IPS DF 6.9 (cell line): Measurements from ENCODE around the gene DAB1.

ENCODE experiments used
- DNase-seq: peaks from one replicate; pipeline ENCODE4 v3.0.0-alpha.2; 2013; ENCODE audit warnings: low read depth, low spot score
- H3K27ac ChIP-seq: one replicate; pipeline ENCODE4 v1.5.1; 2013; ENCODE audit warnings: low read length, control low read depth
- H3K27me3 ChIP-seq: 2 replicates; pipeline ENCODE4 v1.6.1; 2013; ENCODE audit warnings: mild to moderate bottlenecking, low read length; ENCODE audit not compliant: control insufficient read depth, insufficient read depth
- H3K36me3 ChIP-seq: 2 replicates; pipeline ENCODE4 v1.6.1; 2013; ENCODE audit warnings: low read length; ENCODE audit not compliant: control insufficient read depth, insufficient read depth
- H3K4me1 ChIP-seq: 2 replicates; pipeline ENCODE4 v1.6.1; 2013; ENCODE audit warnings: low read length; ENCODE audit not compliant: control insufficient read depth, insufficient read depth
- H3K4me3 ChIP-seq: 2 replicates; pipeline ENCODE4 v1.5.1; 2013; ENCODE audit warnings: mild to moderate bottlenecking, low read length
- H3K9me3 ChIP-seq: 2 replicates; pipeline ENCODE4 v1.6.1; 2013; ENCODE audit warnings: low read length, inconsistent platforms; ENCODE audit not compliant: control insufficient read depth, insufficient read depth
- WGBS: extraction: QIAGEN DNeasy Blood & Tissue Kit; methylation state at CpG from one replicate; pipeline ENCODE4 v1.1.7; 2013; ENCODE audit warnings: mixed read lengths, missing lambda C conversion rate; ENCODE audit not compliant: insufficient read length, insufficient coverage; 5-methylcytosine and 5-hydroxymethylcytosine counted together

Gene DAB1

GRCh38 chr1:57020216-57020615 lies 403.6 kb downstream of the DAB1 start:
- no CpG with 5 or more reads among the region's 1 CpG for WGBS

GRCh38 chr1:57019236-57019839 lies 404.5 kb downstream of the DAB1 start:
- Histone ChIP-seq H3K36me3 (no peaks in the 10 kb centered on the region), H3K4me3 (no peak overlapping the region), H3K9me3 (no peaks in the 10 kb centered on the region), H3K27ac (no peak overlapping the region), H3K27me3 (no peaks in the 10 kb centered on the region), H3K4me1 (no peaks in the 10 kb centered on the region)
- DNase-seq: no peak
- WGBS: no CpG with 5 or more reads among the region's 5 CpGs

More at GRCh38 chr1:57020216-57020615, 403.6 kb downstream of the DAB1 start:
- DNase-seq: no peak
- Histone ChIP-seq H3K36me3 (no peaks in the 10 kb centered on the region), H3K4me3 (no peak overlapping the region), H3K4me1 (no peaks in the 10 kb centered on the region), H3K27ac (no peak overlapping the region), H3K27me3 (no peaks in the 10 kb centered on the region), H3K9me3 (no peaks in the 10 kb centered on the region)

GRCh38 chr1:57018119-57018518 lies 405.7 kb downstream of the DAB1 start:
- Histone ChIP-seq H3K27me3 (no peaks in the 10 kb centered on the region), H3K36me3 (no peaks in the 10 kb centered on the region), H3K4me1 (no peaks in the 10 kb centered on the region), H3K27ac (no peak overlapping the region), H3K9me3 (no peaks in the 10 kb centered on the region), H3K4me3 (no peak overlapping the region)
- no peak for DNase-seq
- no CpG with 5 or more reads among the region's 2 CpGs for WGBS

- Histone ChIP-seq H3K27ac (no peak overlapping the region), H3K9me3 (no peaks in the 10 kb centered on the region), H3K36me3 (no peaks in the 10 kb centered on the region), H3K4me3 (no peak overlapping the region), H3K27me3 (no peaks in the 10 kb centered on the region), H3K4me1 (no peaks in the 10 kb centered on the region)
- WGBS: no CpG with 5 or more reads among the region's 7 CpGs
- peak; percentile 29 for DNase-seq
These were observed 406.1 kb downstream of the DAB1 start for GRCh38 chr1:57017717-57018116.

GRCh38 chr1:57017200-57017599 lies 406.7 kb downstream of the DAB1 start:
- Histone ChIP-seq H3K4me3 (no peak overlapping the region), H3K9me3 (no peaks in the 10 kb centered on the region), H3K27me3 (no peaks in the 10 kb centered on the region), H3K4me1 (no peaks in the 10 kb centered on the region), H3K27ac (no peak overlapping the region), H3K36me3 (no peaks in the 10 kb centered on the region)
- WGBS: no CpG with 5 or more reads among the region's 6 CpGs
- DNase-seq: no peak

DNA sequence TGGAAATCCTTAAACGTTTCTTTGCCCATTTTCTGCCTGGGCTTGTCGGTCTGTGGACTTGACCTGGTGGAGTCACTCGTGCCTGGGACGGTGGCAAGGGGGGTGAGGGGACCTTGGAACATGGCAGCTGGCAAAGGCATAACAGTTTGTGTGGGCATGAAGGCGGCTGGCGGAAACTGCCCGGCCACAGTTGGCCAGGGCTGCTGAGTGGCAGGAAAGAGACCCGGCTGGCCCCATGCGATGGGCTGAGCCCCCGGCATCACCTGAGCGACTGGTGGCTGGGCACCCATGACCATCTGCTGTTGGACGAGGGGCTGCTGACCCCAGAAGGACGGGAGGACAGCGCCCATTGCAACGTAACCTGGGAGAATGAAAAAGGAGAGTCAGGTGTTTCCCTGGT lies 408.8 kb downstream of the DAB1 start:
- WGBS: no CpG with 5 or more reads among the region's 15 CpGs
- Histone ChIP-seq H3K4me1 (no peaks in the 10 kb centered on the region), H3K27ac (no peak overlapping the region), H3K36me3 (no peaks in the 10 kb centered on the region), H3K4me3 (no peak overlapping the region), H3K27me3 (no peaks in the 10 kb centered on the region), H3K9me3 (no peaks in the 10 kb centered on the region)
- DNase-seq: no peak

DNA sequence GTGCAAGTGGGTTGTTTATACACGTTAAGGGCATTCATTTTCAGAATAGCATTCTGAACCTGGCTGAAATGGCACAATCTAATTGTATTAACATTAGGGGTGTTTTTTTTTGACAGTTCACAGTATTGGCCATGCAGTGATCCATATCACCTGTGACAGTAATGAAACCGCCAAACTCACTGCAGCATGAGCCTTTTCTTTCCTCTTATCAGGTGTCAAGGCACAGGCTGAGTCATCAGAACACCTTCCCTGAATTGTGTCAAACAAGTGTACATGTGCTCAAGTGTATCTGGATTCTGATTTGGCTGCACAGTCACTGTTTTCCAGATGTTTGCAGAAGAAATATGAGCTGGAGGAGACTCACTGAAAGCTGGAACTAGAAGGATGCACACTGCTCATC lies 410.3 kb downstream of the DAB1 start:
- H3K27me3 ChIP-seq: no peaks in the 10 kb centered on the region
- no peak overlapping the region for H3K4me3 ChIP-seq
- no peaks in the 10 kb centered on the region for H3K4me1 ChIP-seq
- no peak for DNase-seq
- no peak overlapping the region for H3K27ac ChIP-seq
- no peaks in the 10 kb centered on the region for H3K9me3 ChIP-seq
- WGBS: no CpG with 5 or more reads among the region's 2 CpGs
- no peaks in the 10 kb centered on the region for H3K36me3 ChIP-seq

DNA sequence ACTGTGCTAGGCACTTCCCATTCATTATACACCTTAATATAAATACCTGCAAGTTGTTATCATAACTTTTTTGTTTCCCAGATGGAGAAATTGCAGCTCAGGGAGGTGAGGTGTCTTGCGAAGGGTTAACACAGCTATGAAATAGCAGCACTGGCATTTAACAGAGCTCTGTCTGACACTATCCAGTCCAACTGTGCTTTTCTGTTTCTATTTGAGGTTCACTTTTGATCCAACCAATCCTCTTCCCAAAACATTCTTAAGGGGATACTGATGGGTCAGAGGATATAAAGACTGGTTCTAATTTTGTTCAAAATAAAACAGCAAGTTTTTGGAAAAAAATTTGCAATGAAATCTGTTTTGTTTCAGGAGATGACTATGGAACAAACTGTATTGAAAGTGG lies 411.5 kb downstream of the DAB1 start:
- no peaks in the 10 kb centered on the region for H3K4me1 ChIP-seq
- no peak overlapping the region for H3K4me3 ChIP-seq
- no peaks in the 10 kb centered on the region for H3K36me3 ChIP-seq
- no peak overlapping the region for H3K27ac ChIP-seq
- H3K27me3 ChIP-seq: no peaks in the 10 kb centered on the region
- H3K9me3 ChIP-seq: no peaks in the 10 kb centered on the region
- no peak for DNase-seq
- no CpG with 5 or more reads among the region's 1 CpG for WGBS

DNA sequence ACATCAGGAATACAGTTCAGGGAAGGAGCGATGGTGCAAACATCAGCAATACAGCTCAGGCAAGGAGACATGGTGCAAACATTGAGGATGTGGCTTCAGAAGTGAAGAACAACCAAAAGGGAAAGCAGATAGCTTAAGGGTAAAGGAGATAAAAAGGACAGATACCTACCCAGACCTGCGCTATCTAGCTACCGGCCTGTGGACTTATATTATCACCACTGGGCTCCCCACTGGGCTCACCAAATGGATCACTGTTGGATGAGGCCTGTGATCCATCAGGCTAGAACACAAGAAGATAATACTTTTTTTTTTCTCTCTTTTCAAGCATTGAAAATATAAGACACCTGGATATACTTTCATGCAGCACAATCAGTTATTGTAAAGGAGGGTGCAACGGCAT lies 413.3 kb downstream of the DAB1 start:
- no peak overlapping the region for H3K27ac ChIP-seq
- H3K36me3 ChIP-seq: no peaks in the 10 kb centered on the region
- no peak for DNase-seq
- no peak overlapping the region for H3K4me3 ChIP-seq
- H3K9me3 ChIP-seq: no peaks in the 10 kb centered on the region
- no peaks in the 10 kb centered on the region for H3K4me1 ChIP-seq
- no CpG with 5 or more reads among the region's 4 CpGs for WGBS
- H3K27me3 ChIP-seq: no peaks in the 10 kb centered on the region

- H3K27ac ChIP-seq: no peak overlapping the region
- H3K9me3 ChIP-seq: no peaks in the 10 kb centered on the region
- WGBS: no CpG with 5 or more reads among the region's 2 CpGs
- no peaks in the 10 kb centered on the region for H3K36me3 ChIP-seq
- DNase-seq: no peak
- no peaks in the 10 kb centered on the region for H3K27me3 ChIP-seq
- no peaks in the 10 kb centered on the region for H3K4me1 ChIP-seq
- H3K4me3 ChIP-seq: no peak overlapping the region
These were observed 415.9 kb downstream of the DAB1 start for GRCh38 chr1:57007948-57008347.

DNA sequence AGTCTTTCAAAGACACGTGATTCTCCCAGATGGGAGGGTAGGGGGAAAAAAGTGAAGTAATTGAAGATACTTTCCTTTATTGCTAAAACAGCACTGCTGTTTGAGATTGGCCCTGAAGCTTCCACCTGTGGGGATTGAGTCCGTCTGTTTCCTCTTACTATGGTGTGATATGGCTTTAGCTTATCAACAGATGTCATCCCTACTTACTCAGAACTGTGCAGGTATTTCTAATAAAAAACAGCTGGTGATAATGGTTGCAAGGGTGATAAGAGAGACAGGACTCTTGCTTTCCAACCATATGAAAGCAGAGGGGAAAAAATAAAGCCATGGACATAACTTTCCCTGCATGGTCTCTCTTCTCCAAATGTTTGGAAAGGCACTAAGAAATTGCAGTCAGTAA lies 416.4 kb downstream of the DAB1 start:
- Histone ChIP-seq H3K27ac (no peak overlapping the region), H3K4me3 (no peak overlapping the region), H3K36me3 (no peaks in the 10 kb centered on the region), H3K9me3 (no peaks in the 10 kb centered on the region), H3K27me3 (no peaks in the 10 kb centered on the region), H3K4me1 (no peaks in the 10 kb centered on the region)
- no CpG with 5 or more reads among the region's 2 CpGs for WGBS
- no peak for DNase-seq
